Immature natural killer cell (primary cell): ENCODE data around the gene SHISA9. TPM values are rescaled to one million over a fixed set of nuclear protein-coding genes. Genes with fewer than 3 reads are reported as not detected.

Source experiments
- DNase-seq, 3 donors: peaks; one replicate each; pipeline ENCODE4 v3.0.0; 2022; ENCODE audit warnings: mixed read lengths in 1 of 3
- H3K27ac Mint-ChIP-seq, 6 donors: one replicate each; pipeline ENCODE4 v1.8.0; 2020; ENCODE audit warnings: mixed read lengths in 6 of 6, mild to moderate bottlenecking in 5 of 6, inconsistent platforms in 4 of 6, moderate library complexity in 3 of 6
- H3K27me3 Mint-ChIP-seq, 3 donors: one replicate each; pipeline ENCODE4 v1.8.0; 2020 to 2021; ENCODE audit warnings: low read depth in 3 of 3, mild to moderate bottlenecking in 3 of 3, mixed read lengths in 3 of 3, moderate library complexity in 3 of 3, inconsistent platforms in 1 of 3
- H3K36me3 Mint-ChIP-seq, 3 donors: one replicate each; pipeline ENCODE4 v1.8.0; 2020; ENCODE audit warnings: mixed read lengths in 3 of 3, inconsistent platforms in 2 of 3, mild to moderate bottlenecking in 2 of 3
- H3K4me1 Mint-ChIP-seq, 2 donors: one replicate each; pipeline ENCODE4 v1.8.0; 2020; ENCODE audit warnings: inconsistent platforms in 2 of 2, mild to moderate bottlenecking in 2 of 2, mixed read lengths in 2 of 2, moderate library complexity in 1 of 2
- H3K4me3 Mint-ChIP-seq, 5 donors: one replicate each; pipeline ENCODE4 v1.8.0; 2020; ENCODE audit warnings: mild to moderate bottlenecking in 5 of 5, mixed read lengths in 5 of 5, inconsistent platforms in 3 of 5, moderate library complexity in 3 of 5
- H3K9me3 Mint-ChIP-seq, 6 donors: one replicate each; pipeline ENCODE4 v1.8.0; 2020; ENCODE audit warnings: mild to moderate bottlenecking in 6 of 6, mixed read lengths in 6 of 6, inconsistent platforms in 4 of 6, moderate library complexity in 3 of 6
- polyA plus RNA-seq, 3 donors: library from polyadenylated mRNA; unstranded; fragments of 300-500 nt; fragmentation: Illumina TruSeq; gene quantifications; one replicate each; pipeline ENCODE4 v1.2.3, GENCODE V29; 2021

Gene SHISA9
- polyA plus RNA-seq, 3 donors from 2014 or later = not detected

GRCh38 chr16:13098536-13098935 is 197.1 kb downstream of the SHISA9 start:
- H3K36me3 Mint-ChIP-seq = no peaks in the 10 kb centered on the region
- peaks cover 0 to 11% (median 4%) of the 10 kb centered on the region in 6 donors for H3K9me3 Mint-ChIP-seq
- no peak overlapping the region for H3K4me3 Mint-ChIP-seq
- no peak overlapping the region for H3K27ac Mint-ChIP-seq
- H3K27me3 Mint-ChIP-seq = peaks cover 0 to 2% (median 2%) of the 10 kb centered on the region in 3 donors
- H3K4me1 Mint-ChIP-seq = no peaks in the 10 kb centered on the region
- no peak for DNase-seq

DNA sequence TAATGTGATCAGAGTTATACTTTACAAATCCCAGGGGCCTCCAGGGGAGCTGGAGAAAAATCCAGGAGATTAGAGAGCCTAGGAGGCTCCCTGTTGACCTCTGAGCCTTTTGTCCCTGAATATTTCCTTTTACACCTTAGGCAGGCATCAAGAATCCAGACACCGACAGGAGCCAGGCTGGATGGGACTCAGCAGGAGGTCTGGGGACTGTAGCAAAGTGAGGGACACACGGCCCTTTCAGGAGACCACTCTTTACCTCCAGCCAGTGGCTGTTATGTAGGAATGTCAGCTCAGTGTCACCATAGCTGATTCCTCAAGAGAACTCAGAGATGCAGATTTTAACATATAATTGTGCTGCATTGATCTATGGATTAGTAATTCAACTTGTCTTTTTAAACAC is 198.4 kb downstream of the SHISA9 start:
- Mint-ChIP-seq H3K27ac (no peak overlapping the region), H3K27me3 (peaks cover 0 to 2% (median 2%) of the 10 kb centered on the region in 3 donors), H3K9me3 (peaks cover 0 to 10% (median 2%) of the 10 kb centered on the region in 6 donors), H3K36me3 (no peaks in the 10 kb centered on the region), H3K4me3 (no peak overlapping the region), H3K4me1 (no peaks in the 10 kb centered on the region)
- DNase-seq = no peak

GRCh38 chr16:13100970-13101369 is 199.6 kb downstream of the SHISA9 start:
- H3K27ac Mint-ChIP-seq = no peak overlapping the region
- H3K36me3 Mint-ChIP-seq = no peaks in the 10 kb centered on the region
- DNase-seq = no peak
- H3K4me3 Mint-ChIP-seq = no peak overlapping the region
- peaks cover 0 to 2% (median 2%) of the 10 kb centered on the region in 3 donors for H3K27me3 Mint-ChIP-seq
- peaks cover 0 to 10% (median 2%) of the 10 kb centered on the region in 6 donors for H3K9me3 Mint-ChIP-seq
- H3K4me1 Mint-ChIP-seq = no peaks in the 10 kb centered on the region

GRCh38 chr16:13101828-13102227 is 200.4 kb downstream of the SHISA9 start:
- H3K4me3 Mint-ChIP-seq = no peak overlapping the region
- no peak overlapping the region for H3K27ac Mint-ChIP-seq
- H3K4me1 Mint-ChIP-seq = no peaks in the 10 kb centered on the region
- DNase-seq = no peak
- H3K36me3 Mint-ChIP-seq = no peaks in the 10 kb centered on the region
- H3K27me3 Mint-ChIP-seq = peaks cover 0 to 2% (median 2%) of the 10 kb centered on the region in 3 donors
- peaks cover 0 to 18% (median 5%) of the 10 kb centered on the region in 6 donors for H3K9me3 Mint-ChIP-seq

DNA sequence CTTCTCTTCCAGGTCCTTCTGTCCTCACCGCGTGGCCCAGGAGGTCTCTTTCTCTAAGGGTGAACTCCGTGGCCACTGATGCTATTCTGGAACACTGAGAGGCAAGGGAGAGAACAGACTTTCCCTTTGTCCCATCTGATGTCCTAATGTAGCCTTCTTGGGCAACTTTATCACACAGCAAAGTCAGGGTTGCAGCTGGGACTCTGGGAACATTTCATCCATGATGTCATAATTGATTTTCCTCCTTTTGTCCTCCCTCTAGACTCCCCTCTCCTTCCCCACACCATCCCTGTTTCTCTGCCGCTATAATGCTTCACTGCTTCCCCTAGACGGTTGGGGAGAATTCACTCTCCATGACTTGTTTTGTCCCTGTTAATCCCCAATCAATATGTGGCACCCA is 201.0 kb downstream of the SHISA9 start:
- H3K36me3 Mint-ChIP-seq = no peaks in the 10 kb centered on the region
- no peaks in the 10 kb centered on the region for H3K4me1 Mint-ChIP-seq
- no peak overlapping the region for H3K27ac Mint-ChIP-seq
- H3K4me3 Mint-ChIP-seq = no peak overlapping the region
- peaks cover 0 to 19% (median 5%) of the 10 kb centered on the region in 6 donors for H3K9me3 Mint-ChIP-seq
- DNase-seq = no peak
- H3K27me3 Mint-ChIP-seq = peaks cover under 1 to 2% (median 2%) of the 10 kb centered on the region in 3 donors

DNA sequence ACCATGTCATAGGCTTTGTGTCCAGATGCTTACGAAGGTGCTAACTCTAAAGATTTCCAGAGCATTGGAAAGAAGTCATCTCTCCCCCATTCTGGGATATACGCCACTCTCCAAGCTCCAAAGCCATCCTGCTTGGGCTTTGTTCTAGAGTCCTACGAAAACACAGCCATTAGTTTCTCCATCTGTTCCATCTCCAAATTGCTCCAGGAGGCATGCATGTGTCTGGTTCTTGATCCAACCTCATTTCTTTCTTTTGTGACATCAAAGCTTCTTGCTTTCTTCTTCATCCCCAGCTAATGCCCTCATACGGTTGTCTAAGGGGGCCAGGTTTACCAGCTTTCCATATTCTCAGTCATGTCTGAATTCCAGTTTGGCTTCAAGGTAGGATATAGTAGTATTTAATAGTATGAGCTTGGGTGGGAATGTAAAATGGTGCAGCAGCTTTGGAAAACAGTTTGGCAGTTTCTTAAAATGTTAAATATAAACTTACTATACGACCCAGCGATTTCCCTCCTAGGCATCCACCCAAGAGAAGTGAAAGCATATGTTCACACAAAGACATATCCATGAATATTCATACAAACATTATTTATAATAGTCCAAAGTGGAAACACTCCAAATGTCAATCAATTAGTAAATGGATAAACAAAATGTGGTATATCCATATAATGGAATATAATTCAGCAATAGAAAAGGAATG is 202.6 kb downstream of the SHISA9 start:
- H3K9me3 Mint-ChIP-seq = peaks cover 1 to 19% (median 5%) of the 10 kb centered on the region in 6 donors
- H3K27me3 Mint-ChIP-seq = peaks cover 1 to 2% (median 2%) of the 10 kb centered on the region in 3 donors
- no peak for DNase-seq
- no peak overlapping the region for H3K4me3 Mint-ChIP-seq
- H3K27ac Mint-ChIP-seq = no peak overlapping the region
- no peaks in the 10 kb centered on the region for H3K36me3 Mint-ChIP-seq
- no peaks in the 10 kb centered on the region for H3K4me1 Mint-ChIP-seq

- Mint-ChIP-seq H3K27me3 (peaks cover 0 to 2% (median 1%) of the 10 kb centered on the region in 3 donors), H3K4me1 (no peaks in the 10 kb centered on the region), H3K27ac (no peak overlapping the region), H3K36me3 (no peaks in the 10 kb centered on the region), H3K4me3 (no peak overlapping the region), H3K9me3 (peaks cover 1 to 19% (median 6%) of the 10 kb centered on the region in 6 donors)
- no peak for DNase-seq
These were observed 203.4 kb downstream of the SHISA9 start for GRCh38 chr16:13104772-13105171.

DNA sequence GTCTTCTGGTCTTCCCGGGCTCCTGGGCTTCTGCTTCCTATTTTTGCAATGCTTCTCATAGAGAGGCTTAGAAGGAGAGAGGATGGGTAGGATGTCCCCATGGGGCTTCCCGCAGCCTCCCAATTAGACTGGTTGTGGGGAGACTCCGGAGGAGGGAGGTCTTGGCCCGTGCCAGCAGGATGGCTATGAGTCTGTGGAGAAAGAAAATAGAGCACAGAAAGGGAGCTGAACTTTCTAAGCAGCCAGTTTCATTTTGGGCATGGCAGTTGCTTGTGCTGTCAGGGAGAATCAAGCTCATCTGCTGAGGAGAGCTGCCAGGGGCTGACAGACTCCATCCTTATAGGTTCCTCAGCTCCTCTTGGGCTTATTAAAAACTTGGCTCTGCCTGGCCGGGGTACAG is 204.0 kb downstream of the SHISA9 start:
- H3K9me3 Mint-ChIP-seq = peaks cover 1 to 19% (median 6%) of the 10 kb centered on the region in 6 donors
- no peaks in the 10 kb centered on the region for H3K4me1 Mint-ChIP-seq
- peaks cover 0 to 3% (median 1%) of the 10 kb centered on the region in 3 donors for H3K27me3 Mint-ChIP-seq

DNA sequence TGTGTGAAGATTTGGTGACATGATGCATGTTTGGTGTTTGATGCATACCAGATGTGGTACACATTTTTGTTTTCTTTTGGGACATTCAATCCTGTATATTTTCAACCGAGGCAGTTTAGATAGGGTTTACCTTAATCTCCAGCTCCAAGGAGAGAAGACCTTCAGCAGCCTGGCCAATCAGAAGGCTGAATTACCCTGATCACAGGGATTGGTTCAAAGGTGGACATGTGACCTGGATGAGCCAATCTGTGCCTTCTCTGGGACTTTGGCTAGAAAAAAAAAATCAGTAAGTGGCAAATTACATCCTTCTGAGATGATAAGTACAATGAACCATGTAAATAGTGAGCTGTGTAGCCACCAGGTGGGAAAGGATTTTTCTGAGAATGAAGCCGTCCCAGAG is 205.1 kb downstream of the SHISA9 start:
- no peak overlapping the region for H3K27ac Mint-ChIP-seq
- no peak for DNase-seq
- H3K4me1 Mint-ChIP-seq = no peaks in the 10 kb centered on the region
- peaks cover 1 to 19% (median 5%) of the 10 kb centered on the region in 6 donors for H3K9me3 Mint-ChIP-seq
- no peak overlapping the region for H3K4me3 Mint-ChIP-seq
- H3K27me3 Mint-ChIP-seq = peaks cover 0 to 2% (median 1%) of the 10 kb centered on the region in 3 donors
- no peaks in the 10 kb centered on the region for H3K36me3 Mint-ChIP-seq

More for the DNA sequence above, 204.0 kb downstream of the SHISA9 start:
- no peak for DNase-seq
- Mint-ChIP-seq H3K36me3 (no peaks in the 10 kb centered on the region), H3K4me3 (no peak overlapping the region), H3K27ac (no peak overlapping the region)

DNA sequence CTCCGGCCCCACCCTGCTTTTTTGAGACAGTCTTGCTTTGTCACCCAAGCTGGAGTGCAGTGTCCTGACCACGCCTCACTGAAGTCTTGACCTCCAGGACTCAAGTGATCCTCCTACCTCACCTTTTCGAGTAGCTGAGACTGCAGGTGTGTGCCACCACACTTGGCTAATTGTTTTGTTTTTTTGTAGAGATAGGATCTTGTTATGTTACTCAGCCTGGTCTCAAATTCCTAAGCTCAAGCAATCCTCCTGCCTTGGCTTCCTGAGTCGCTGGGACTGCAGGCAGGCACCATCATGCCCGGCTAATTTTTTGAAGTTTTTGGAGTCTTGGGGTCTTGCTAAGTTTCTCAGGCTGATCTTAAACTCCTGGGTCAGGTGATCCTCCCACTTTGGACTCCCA is 206.7 kb downstream of the SHISA9 start:
- Mint-ChIP-seq H3K27me3 (peaks cover 0 to 2% (median 1%) of the 10 kb centered on the region in 3 donors), H3K4me1 (no peaks in the 10 kb centered on the region)

GRCh38 chr16:13109171-13109570 is 207.8 kb downstream of the SHISA9 start:
- Mint-ChIP-seq H3K4me3 (no peak overlapping the region), H3K36me3 (no peaks in the 10 kb centered on the region), H3K27me3 (peaks cover 0 to 2% (median 1%) of the 10 kb centered on the region in 3 donors), H3K4me1 (no peaks in the 10 kb centered on the region), H3K27ac (no peak overlapping the region), H3K9me3 (peaks cover 1 to 19% (median 11%) of the 10 kb centered on the region in 6 donors)
- DNase-seq = no peak

More for the DNA sequence above, 206.7 kb downstream of the SHISA9 start:
- no peaks in the 10 kb centered on the region for H3K36me3 Mint-ChIP-seq
- peaks cover 1 to 20% (median 9%) of the 10 kb centered on the region in 6 donors for H3K9me3 Mint-ChIP-seq
- no peak overlapping the region for H3K4me3 Mint-ChIP-seq
- no peak for DNase-seq
- H3K27ac Mint-ChIP-seq = no peak overlapping the region

- H3K27me3 Mint-ChIP-seq = peaks cover 0 to 2% (median 1%) of the 10 kb centered on the region in 3 donors
- no peaks in the 10 kb centered on the region for H3K36me3 Mint-ChIP-seq
- DNase-seq = no peak
- peaks cover 1 to 18% (median 8%) of the 10 kb centered on the region in 6 donors for H3K9me3 Mint-ChIP-seq
- H3K4me1 Mint-ChIP-seq = no peaks in the 10 kb centered on the region
- no peak overlapping the region for H3K4me3 Mint-ChIP-seq
- no peak overlapping the region for H3K27ac Mint-ChIP-seq
These were observed 208.9 kb downstream of the SHISA9 start for GRCh38 chr16:13110124-13110796.

- H3K36me3 Mint-ChIP-seq = no peaks in the 10 kb centered on the region
- H3K27me3 Mint-ChIP-seq = peaks cover 0 to 2% (median 1%) of the 10 kb centered on the region in 3 donors
- no peaks in the 10 kb centered on the region for H3K4me1 Mint-ChIP-seq
- H3K4me3 Mint-ChIP-seq = no peak overlapping the region
- H3K27ac Mint-ChIP-seq = no peak overlapping the region
- H3K9me3 Mint-ChIP-seq = peaks cover 0 to 15% (median 5%) of the 10 kb centered on the region in 6 donors
- no peak for DNase-seq
These were observed 210.3 kb downstream of the SHISA9 start for GRCh38 chr16:13111747-13112146.

DNA sequence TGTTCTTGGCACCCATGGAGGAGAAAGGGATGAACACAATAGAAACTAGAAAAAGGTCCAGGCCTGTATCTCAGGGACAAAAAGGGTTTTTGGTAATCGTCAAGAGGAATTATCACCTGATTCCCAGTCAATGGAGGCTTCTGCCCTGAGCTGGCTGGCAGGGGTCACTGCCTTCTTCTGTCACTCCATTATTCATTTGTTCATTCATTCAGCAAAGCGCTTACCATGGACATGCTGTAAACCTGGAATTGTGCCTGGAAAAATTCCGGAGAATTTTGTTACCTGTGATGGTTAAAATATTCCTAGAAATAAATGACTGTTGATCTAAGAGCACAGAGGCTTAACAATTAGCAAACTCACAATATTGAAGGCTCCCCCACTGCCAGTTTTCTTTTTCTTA is 212.3 kb downstream of the SHISA9 start:
- Mint-ChIP-seq H3K27me3 (peaks cover 0 to 2% (median 0%) of the 10 kb centered on the region in 3 donors), H3K27ac (no peak overlapping the region), H3K4me3 (no peak overlapping the region), H3K36me3 (no peaks in the 10 kb centered on the region), H3K4me1 (no peaks in the 10 kb centered on the region), H3K9me3 (peaks cover 0 to 11% (median 4%) of the 10 kb centered on the region in 6 donors)
- DNase-seq = no peak
